HEK293 (cell line): ENCODE measurements around the gene LPP.

Experiments used
- CTCF ChIP-seq: fragments of 450-650 bp; formaldehyde crosslinking; IDR thresholded peaks from 2 replicates; pipeline ENCODE4 v1.5.1; 2016; ENCODE audit warnings: missing biosample characterization, missing genetic modification characterization
- EGR2 ChIP-seq: fragments of 450-650 bp; formaldehyde crosslinking; IDR thresholded peaks from 2 replicates; pipeline ENCODE4 v1.5.1; 2016; ENCODE audit warnings: low read depth, missing biosample characterization, missing genetic modification characterization
- ELK4 ChIP-seq: IDR thresholded peaks from 2 replicates; pipeline ENCODE4 v1.6.1; 2011; ENCODE audit warnings: mild to moderate bottlenecking, low read depth, low read length, borderline replicate concordance
- GLI2 ChIP-seq: fragments of 450-650 bp; formaldehyde crosslinking; IDR thresholded peaks from 2 replicates; pipeline ENCODE4; 2017; ENCODE audit warnings: missing biosample characterization, missing genetic modification characterization, low read depth, borderline replicate concordance
- KLF16 ChIP-seq: fragments of 450-650 bp; formaldehyde crosslinking; IDR thresholded peaks from 2 replicates; pipeline ENCODE4 v1.5.1; 2017; ENCODE audit warnings: missing biosample characterization, missing genetic modification characterization
- ZBTB10 ChIP-seq: fragments of 450-650 bp; formaldehyde crosslinking; IDR thresholded peaks from 2 replicates; pipeline ENCODE4 v1.5.1; 2016; ENCODE audit warnings: missing biosample characterization, missing genetic modification characterization
- ZBTB26 ChIP-seq: fragments of 450-650 bp; formaldehyde crosslinking; optimal IDR thresholded peaks from 2 replicates; pipeline ENCODE3; 2016; ENCODE audit warnings: missing biosample characterization, mild to moderate bottlenecking, missing genetic modification characterization
- ZIC2 ChIP-seq: fragments of 450-650 bp; formaldehyde crosslinking; IDR thresholded peaks from 2 replicates; pipeline ENCODE4 v1.5.1; 2016; ENCODE audit warnings: missing biosample characterization, missing genetic modification characterization
- ZNF148 ChIP-seq: fragments of 450-650 bp; formaldehyde crosslinking; IDR thresholded peaks from 2 replicates; pipeline ENCODE4 v1.5.0; 2017; ENCODE audit warnings: missing biosample characterization, missing genetic modification characterization, borderline replicate concordance
- ZNF221 ChIP-seq: fragments of 450-650 bp; formaldehyde crosslinking; IDR thresholded peaks from 2 replicates; pipeline ENCODE4 v1.5.1; 2017; ENCODE audit warnings: missing biosample characterization, missing genetic modification characterization, borderline replicate concordance
- ZNF423 ChIP-seq: fragments of 450-650 bp; formaldehyde crosslinking; IDR thresholded peaks from 2 replicates; pipeline ENCODE4 v1.5.1; 2016; ENCODE audit warnings: missing biosample characterization, missing genetic modification characterization
- ZNF510 ChIP-seq: fragments of 450-650 bp; formaldehyde crosslinking; IDR thresholded peaks from 2 replicates; pipeline ENCODE4 v1.5.1; 2018; ENCODE audit warnings: mild to moderate bottlenecking, missing genetic modification characterization, missing biosample characterization; ENCODE audit not compliant: insufficient replicate concordance
- ZNF580 ChIP-seq: fragments of 450-650 bp; formaldehyde crosslinking; IDR thresholded peaks from 2 replicates; pipeline ENCODE4 v1.5.1; 2016; ENCODE audit warnings: missing biosample characterization, missing genetic modification characterization
- ZNF785 ChIP-seq: fragments of 450-650 bp; formaldehyde crosslinking; IDR thresholded peaks from 2 replicates; pipeline ENCODE4 v1.5.1; 2016; ENCODE audit warnings: missing biosample characterization, missing genetic modification characterization

- TF ChIP-seq ELK4 (no peak), ZNF785 (no peak), CTCF (tag by site-specific recombination) (no peak), ZNF423 (tag by site-specific recombination) (no peak), ZNF510 (tag by site-specific recombination) (no peak), GLI2 (tag by site-specific recombination) (no peak), ZBTB26 (tag by site-specific recombination) (no peak), ZNF580 (tag by site-specific recombination) (no peak), KLF16 (tag by site-specific recombination) (no peak), ZIC2 (tag by site-specific recombination) (no peak), ZNF221 (tag by site-specific recombination) (no peak), EGR2 (no peak), ZNF148 (tag by site-specific recombination) (no peak), ZBTB10 (tag by site-specific recombination) (no peak)
Observed at GRCh38 chr3:188524052-188524451, 370.1 kb downstream of the LPP start.
